CD4-positive, alpha-beta T cell (primary cell): Measurements from ENCODE around the gene ZNF688. TPM values are rescaled to one million over a fixed set of nuclear protein-coding genes. Genes with fewer than 3 reads are reported as not detected.
A peak's percentile ranks its signal among the peaks of the same experiment; 100 is the strongest.

Experiments
- ATAC-seq: fragments of 200-7000 bp; cut with Tn5 transposase; one replicate; pipeline ENCODE4 v1.10.0; 2022; ENCODE audit warnings: mild to moderate bottlenecking; ENCODE audit not compliant: poor library complexity
- CTCF ChIA-PET: fragments of 350-600 bp; sonication (Branson Sonifier 250); formaldehyde crosslinking; loops from one replicate; lab custom pipeline; 2021; ENCODE audit warnings: antibody characterized with exemption, inconsistent platforms; lab: Charles Lee
- POLR2A ChIA-PET: fragments of 350-600 bp; sonication (Branson Sonifier 250); formaldehyde crosslinking; loops from one replicate; lab custom pipeline; 2021; ENCODE audit warnings: antibody characterized with exemption, inconsistent platforms; lab: Charles Lee
- DNase-seq, 14 experiments: peaks; one replicate each; pipeline ENCODE4 v3.0.0-alpha.2; 2013 to 2020; ENCODE audit warnings: mixed read lengths in 2 of 14
- H3K27ac ChIP-seq, 2 donors: one replicate each; pipeline versions ENCODE4 v1.5.1 to v1.7.0; 2013; ENCODE audit warnings: low read length in 2 of 2, low read depth in 1 of 2, mild to moderate bottlenecking in 1 of 2
- H3K27me3 ChIP-seq, 2 experiments: 1 replicate in 1 of 2; 2 replicates in 1 of 2; pipeline versions ENCODE4 v1.6.1 to v1.7.0; 2013; ENCODE audit warnings: low read length in 2 of 2, control low read depth in 1 of 2, mild to moderate bottlenecking in 1 of 2, moderate library complexity in 1 of 2; ENCODE audit not compliant: insufficient read depth in 2 of 2, control insufficient read depth in 1 of 2
- H3K36me3 ChIP-seq: one replicate; pipeline ENCODE4 v1.6.1; 2013; ENCODE audit warnings: low read length, control low read depth; ENCODE audit not compliant: insufficient read depth
- H3K4me1 ChIP-seq: one replicate; pipeline ENCODE4 v1.6.1; 2013; ENCODE audit warnings: low read length, control low read depth; ENCODE audit not compliant: insufficient read depth
- H3K4me3 ChIP-seq: one replicate; pipeline ENCODE4 v1.5.1; 2013; ENCODE audit warnings: mild to moderate bottlenecking, low read length, moderate library complexity
- H3K9me3 ChIP-seq, 2 experiments: 1 replicate in 1 of 2; 2 replicates in 1 of 2; pipeline versions ENCODE4 v1.6.1 to v1.7.0; 2013; ENCODE audit warnings: low read length in 2 of 2, mild to moderate bottlenecking in 2 of 2, control low read depth in 1 of 2, moderate library complexity in 1 of 2; ENCODE audit not compliant: control insufficient read depth in 1 of 2, insufficient read depth in 1 of 2
- H3K27ac Mint-ChIP-seq: one replicate; pipeline ENCODE4 v1.8.0; 2020; ENCODE audit warnings: mixed read lengths
- H3K27me3 Mint-ChIP-seq: one replicate; pipeline ENCODE4 v1.8.0; 2021; ENCODE audit warnings: mixed read lengths
- H3K36me3 Mint-ChIP-seq: one replicate; pipeline ENCODE4 v1.8.0; 2021; ENCODE audit warnings: low read depth, mixed read lengths
- H3K4me1 Mint-ChIP-seq: one replicate; pipeline ENCODE4 v1.8.0; 2021; ENCODE audit warnings: low read depth, mixed read lengths
- H3K4me3 Mint-ChIP-seq: one replicate; pipeline ENCODE4 v1.8.0; 2020; ENCODE audit warnings: mild to moderate bottlenecking, mixed read lengths
- H3K9me3 Mint-ChIP-seq: one replicate; pipeline ENCODE4 v1.8.0; 2020; ENCODE audit warnings: mixed read lengths
- intact Hi-C, 2 experiments: fragments of 100-400 bp; cut with DNase I in 1 of 2; cut with micrococcal nuclease in 1 of 2; formaldehyde crosslinking; loops; one replicate each; pipeline versions ENCODE4 v1.15.1 to v1.9.0; 2023 to 2025; cut with DNase I, micrococcal nuclease
- total RNA-seq, 174 experiments: library from RNA in 2 of 174; stranded (reverse) in 2 of 174; gene quantifications; one replicate each; pipeline ENCODE4 v1.2.3 and lab custom pipeline; 2021 to 2026
- TF ChIP-seq, protein P1 (sequence below): fragments of 200-600 bp; IDR thresholded peaks from one replicate; pipeline ENCODE4 v1.8.0; 2022; ENCODE audit warnings: antibody characterized with exemption, mild to moderate bottlenecking

Gene ZNF688
- total RNA-seq, 2 experiments from 2014 or later, result 8.8 to 9.6 TPM

GRCh38 chr16:30569746-30570635, 1.5 kb downstream of the ZNF688 start:
- Histone ChIP-seq H3K4me1 (peaks cover 60% of the 10 kb centered on the region), H3K9me3 (no peaks in the 10 kb centered on the region), H3K36me3 (peaks cover 8% of the 10 kb centered on the region), H3K27ac (peak overlapping the region in 1 of 2 donors; percentile 34), H3K4me3 (no peak overlapping the region), H3K27me3 (no peaks in the 10 kb centered on the region)
- ChIA-PET POLR2A (interaction anchor here (1.8 to 3.4 kb wide), 8 partner anchors 8 to 140 kb away, joined by 4 to 152 read pairs (median 34); partner anchors contain the start of genes DCTPP1, FBRS, PRR14 and ZNF747), CTCF (interaction anchor here (2.4 kb wide), 2 partner anchors 12 to 35 kb away, joined by 15 to 19 read pairs; partner anchors contain the start of genes ZNF747 and ZNF764)
- peaks cover 52% of the 10 kb centered on the region for H3K4me1 Mint-ChIP-seq
- TF ChIP-seq, protein P1, sequence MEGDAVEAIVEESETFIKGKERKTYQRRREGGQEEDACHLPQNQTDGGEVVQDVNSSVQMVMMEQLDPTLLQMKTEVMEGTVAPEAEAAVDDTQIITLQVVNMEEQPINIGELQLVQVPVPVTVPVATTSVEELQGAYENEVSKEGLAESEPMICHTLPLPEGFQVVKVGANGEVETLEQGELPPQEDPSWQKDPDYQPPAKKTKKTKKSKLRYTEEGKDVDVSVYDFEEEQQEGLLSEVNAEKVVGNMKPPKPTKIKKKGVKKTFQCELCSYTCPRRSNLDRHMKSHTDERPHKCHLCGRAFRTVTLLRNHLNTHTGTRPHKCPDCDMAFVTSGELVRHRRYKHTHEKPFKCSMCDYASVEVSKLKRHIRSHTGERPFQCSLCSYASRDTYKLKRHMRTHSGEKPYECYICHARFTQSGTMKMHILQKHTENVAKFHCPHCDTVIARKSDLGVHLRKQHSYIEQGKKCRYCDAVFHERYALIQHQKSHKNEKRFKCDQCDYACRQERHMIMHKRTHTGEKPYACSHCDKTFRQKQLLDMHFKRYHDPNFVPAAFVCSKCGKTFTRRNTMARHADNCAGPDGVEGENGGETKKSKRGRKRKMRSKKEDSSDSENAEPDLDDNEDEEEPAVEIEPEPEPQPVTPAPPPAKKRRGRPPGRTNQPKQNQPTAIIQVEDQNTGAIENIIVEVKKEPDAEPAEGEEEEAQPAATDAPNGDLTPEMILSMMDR, result no peak
- H3K36me3 Mint-ChIP-seq, result no peaks in the 10 kb centered on the region
- peak overlapping the region; percentile 98 for H3K27ac Mint-ChIP-seq
- peak in 1 of 14 experiments; percentile 33 for DNase-seq
- intact Hi-C loops, result loop anchor here in 1 of 2 experiments (5.0 kb wide), 2 partner anchors 67 to 127 kb away; partner anchors contain the start of gene SRCAP
- no peak for ATAC-seq
- H3K9me3 Mint-ChIP-seq, result no peaks in the 10 kb centered on the region
- H3K4me3 Mint-ChIP-seq, result peak overlapping the region; percentile 89
- no peaks in the 10 kb centered on the region for H3K27me3 Mint-ChIP-seq

- Histone ChIP-seq H3K4me3 (no peak overlapping the region), H3K27me3 (no peaks in the 10 kb centered on the region), H3K36me3 (peaks cover 8% of the 10 kb centered on the region), H3K9me3 (no peaks in the 10 kb centered on the region), H3K27ac (peak overlapping the region; percentile 34 to 87), H3K4me1 (peaks cover 60% of the 10 kb centered on the region)
- H3K4me1 Mint-ChIP-seq, result peaks cover 47% of the 10 kb centered on the region
- H3K36me3 Mint-ChIP-seq, result no peaks in the 10 kb centered on the region
- peak overlapping the region; percentile 98 for H3K27ac Mint-ChIP-seq
- ChIA-PET CTCF (interaction anchor here (1.4 kb wide), 1 partner anchor 34 kb away, joined by 8 read pairs; no protein-coding TSS in a partner anchor), POLR2A (interaction anchor here (1.2 to 2.2 kb wide), 4 partner anchors 34 to 151 kb away, joined by 5 to 19 read pairs (median 6); partner anchors contain the start of genes DCTPP1 and ZNF747)
- TF ChIP-seq, protein P1, result no peak
- H3K4me3 Mint-ChIP-seq, result peak overlapping the region; percentile 20
- no peak for DNase-seq
- H3K27me3 Mint-ChIP-seq, result no peaks in the 10 kb centered on the region
- no peak for ATAC-seq
- H3K9me3 Mint-ChIP-seq, result no peaks in the 10 kb centered on the region
- intact Hi-C loops, result no loop called here
Observed at GRCh38 chr16:30569281-30569680, 2.2 kb downstream of the ZNF688 start.

DNA sequence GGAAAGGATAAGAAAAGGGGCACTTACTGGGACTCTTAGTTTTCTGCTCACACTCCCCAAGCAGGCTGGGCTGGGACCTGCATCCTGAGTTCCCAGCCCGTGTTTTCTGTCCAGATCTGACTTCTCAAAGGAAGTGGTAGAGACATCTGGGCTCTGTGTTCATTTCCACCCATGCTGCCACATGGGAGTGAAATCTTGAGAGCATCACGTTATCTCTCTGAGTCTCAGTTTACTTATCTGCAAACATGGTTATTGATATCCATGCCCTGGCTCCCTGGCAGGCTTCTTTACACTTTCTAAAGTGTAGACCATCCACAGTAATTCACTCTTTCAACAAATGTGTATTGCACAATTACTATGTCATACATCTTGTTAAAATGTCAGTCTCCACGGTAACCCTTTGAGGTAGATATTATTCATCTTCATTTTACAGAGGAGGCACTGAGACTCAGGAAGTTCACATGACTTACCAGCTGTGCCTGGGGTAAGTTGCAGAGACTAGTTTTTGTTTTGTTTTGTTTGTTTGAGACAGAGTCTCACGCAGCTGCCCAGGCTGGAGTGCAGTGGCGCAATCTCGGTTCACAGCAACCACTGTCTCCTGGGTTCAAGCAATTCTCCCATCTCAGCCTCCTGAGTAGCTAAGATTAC, 3.4 kb downstream of the ZNF688 start:
- peak in 13 of 14 experiments; percentile 25 to 87 (median 54) for DNase-seq
- H3K4me1 Mint-ChIP-seq, result peaks cover 47% of the 10 kb centered on the region
- peak; percentile 45 for ATAC-seq
- no peaks in the 10 kb centered on the region for H3K9me3 ChIP-seq
- no peaks in the 10 kb centered on the region for H3K36me3 Mint-ChIP-seq
- no peaks in the 10 kb centered on the region for H3K27me3 ChIP-seq
- POLR2A ChIA-PET, result interaction anchor here (0.8 to 3.1 kb wide), 10 partner anchors 10 to 150 kb away, joined by 3 to 43 read pairs (median 6); partner anchors contain the start of genes DCTPP1, ZNF747 and ZNF764
- H3K4me3 Mint-ChIP-seq, result peak overlapping the region; percentile 92
- peaks cover 60% of the 10 kb centered on the region for H3K4me1 ChIP-seq
- TF ChIP-seq, protein P1, result no peak
- no peaks in the 10 kb centered on the region for H3K9me3 Mint-ChIP-seq
- CTCF ChIA-PET, result interaction anchor here (0.9 to 1.4 kb wide), 4 partner anchors 10 to 61 kb away, joined by 3 to 8 read pairs (median 4); partner anchors contain the start of gene ZNF764
- peak overlapping the region; percentile 98 for H3K27ac Mint-ChIP-seq
- intact Hi-C loops, result loop anchor here in 1 of 2 experiments (1.0 kb wide), 1 partner anchor 10 kb away; the partner anchor contains the start of gene ZNF764
- no peak overlapping the region for H3K4me3 ChIP-seq
- H3K27ac ChIP-seq, result peak overlapping the region; percentile 87 to 93
- H3K36me3 ChIP-seq, result peaks cover 8% of the 10 kb centered on the region
- no peaks in the 10 kb centered on the region for H3K27me3 Mint-ChIP-seq
